K562 treated with DMSO at 1 percent for 4 hours (cell line): ENCODE results near the gene UBE2J1. TPM values are rescaled to one million over a fixed set of nuclear protein-coding genes. Genes with fewer than 3 reads are reported as not detected.

Experiments used
- total RNA-seq: library from RNA; unstranded; fragments of 300-600 nt; gene quantifications from 2 replicates; pipeline ENCODE4 v1.2.3, GENCODE V29; 2022; ENCODE audit not compliant: insufficient read depth

Gene UBE2J1
- total RNA-seq = 20.7 and 23.2 TPM in 2 replicates

GRCh38 chr6:89352278-89353117 is at the start of gene UBE2J1:
Gene UBE2J1 (minus strand): TSS chr6:89352722. CDS start chr6:89352569, 153 bp downstream.

GRCh38 chr6:89315249-89315885 is 37.2 kb downstream of the UBE2J1 start, which contains the start of gene GABRR2:
Gene GABRR2 (minus strand): TSS chr6:89315299. CDS start chr6:89315165, 134 bp downstream.

Other genes starting within 250 kb of the UBE2J1 start
- not detected in 2 replicates for gene SRSF12, start 234.7 kb downstream of the UBE2J1 start, total RNA-seq
- gene PM20D2, start 206.7 kb downstream of the UBE2J1 start, total RNA-seq = 0.31 and 0.57 TPM in 2 replicates
- gene GABRR1, start 135.4 kb downstream of the UBE2J1 start, total RNA-seq = not detected in 2 replicates
- 0.64 TPM in 1 of 2 replicates, not detected in the other for gene GABRR2, start 37.4 kb downstream of the UBE2J1 start, total RNA-seq
- not detected in 2 replicates for gene RRAGD, start 59.6 kb upstream of the UBE2J1 start, total RNA-seq
- gene ANKRD6, start 80.4 kb upstream of the UBE2J1 start, total RNA-seq = 0.31 TPM in 1 of 2 replicates, not detected in the other